8988T (cell line): ENCODE data around the gene ADGRL3.
"Not testable (repeated sequence)": the region's sequence is repeated elsewhere in the genome, so short reads cannot be mapped to it uniquely, and the experiment has no call there.

Source experiments
- DNase-seq: peaks from one replicate; pipeline ENCODE4 v3.0.0; 2011

ADGRL3 gene

GRCh38 chr4:61924131-61924530 lies 724.0 kb downstream of the ADGRL3 start:
- no peak for DNase-seq

- DNase-seq = no peak
Measured at GRCh38 chr4:61933527-61933926, 733.4 kb downstream of the ADGRL3 start.

- no peak for DNase-seq
Measured at GRCh38 chr4:61934198-61934597, 734.1 kb downstream of the ADGRL3 start.

- no peak for DNase-seq
Measured at GRCh38 chr4:61938250-61938846, 738.2 kb downstream of the ADGRL3 start.

GRCh38 chr4:61950625-61951024 lies 750.5 kb downstream of the ADGRL3 start:
- no peak for DNase-seq

GRCh38 chr4:61953386-61953785 lies 753.3 kb downstream of the ADGRL3 start:
- no peak for DNase-seq

- DNase-seq = no peak
Measured at GRCh38 chr4:61958591-61958990, 758.5 kb downstream of the ADGRL3 start.

GRCh38 chr4:61959087-61959486 lies 759.0 kb downstream of the ADGRL3 start:
- DNase-seq = no peak

- DNase-seq = no peak
Measured at GRCh38 chr4:61984260-61984909, 784.3 kb downstream of the ADGRL3 start.

- DNase-seq = no peak
Measured at GRCh38 chr4:61985426-61985825, 785.3 kb downstream of the ADGRL3 start.

- not testable (repeated sequence) for DNase-seq
Measured at GRCh38 chr4:61986929-61987328, 786.8 kb downstream of the ADGRL3 start.

GRCh38 chr4:61992351-61992750 lies 792.2 kb downstream of the ADGRL3 start:
- no peak for DNase-seq

- DNase-seq = no peak
Measured at GRCh38 chr4:61994036-61994435, 793.9 kb downstream of the ADGRL3 start.

- DNase-seq = no peak
Measured at GRCh38 chr4:61995717-61996340, 795.7 kb downstream of the ADGRL3 start.

GRCh38 chr4:61996943-61997342 lies 796.8 kb downstream of the ADGRL3 start:
- DNase-seq = no peak

GRCh38 chr4:61997831-61998230 lies 797.7 kb downstream of the ADGRL3 start:
- DNase-seq = no peak

- no peak for DNase-seq
Measured at GRCh38 chr4:62003695-62004094, 803.6 kb downstream of the ADGRL3 start.

- DNase-seq = no peak
Measured at GRCh38 chr4:62004881-62005280, 804.8 kb downstream of the ADGRL3 start.

GRCh38 chr4:62006108-62006507 lies 806.0 kb downstream of the ADGRL3 start:
- DNase-seq = no peak

GRCh38 chr4:62015043-62015739 lies 815.1 kb downstream of the ADGRL3 start:
- no peak for DNase-seq

- no peak for DNase-seq
Measured at GRCh38 chr4:62018537-62018936, 818.4 kb downstream of the ADGRL3 start.

GRCh38 chr4:62023633-62024032 lies 823.5 kb downstream of the ADGRL3 start:
- DNase-seq = no peak

GRCh38 chr4:62028745-62029144 lies 828.6 kb downstream of the ADGRL3 start:
- DNase-seq = no peak

GRCh38 chr4:62030958-62031357 lies 830.8 kb downstream of the ADGRL3 start:
- no peak for DNase-seq
